GM23248 (cell line): ENCODE measurements around the gene SLC22A25. TPM values are rescaled to one million over a fixed set of nuclear protein-coding genes. Genes with fewer than 3 reads are reported as not detected.

Experiments
- DNase-seq: peaks from one replicate; pipeline ENCODE4 v3.0.0-alpha.2; 2015
- H2AFZ ChIP-seq: fragments of 200-600 bp; sonication (generic); 2 replicates; pipeline ENCODE4 v1.6.1; 2016; ENCODE audit warnings: antibody characterized with exemption
- H3F3A ChIP-seq: fragments of 200-600 bp; sonication (generic); 2 replicates; pipeline ENCODE4 v1.6.1; 2016; ENCODE audit warnings: mild to moderate bottlenecking, antibody characterized with exemption, mixed run types; ENCODE audit not compliant: insufficient read depth
- H3K27ac ChIP-seq: fragments of 200-600 bp; sonication (generic); 2 replicates; pipeline ENCODE4 v1.5.1; 2016; ENCODE audit warnings: mild to moderate bottlenecking
- H3K27me3 ChIP-seq: fragments of 200-600 bp; sonication (generic); replicated peaks from 2 replicates; pipeline ENCODE4 v1.6.1; 2016; ENCODE audit warnings: mild to moderate bottlenecking; ENCODE audit not compliant: insufficient read depth
- H3K36me3 ChIP-seq: fragments of 200-600 bp; sonication (generic); 2 replicates; pipeline ENCODE4 v1.6.1; 2016; ENCODE audit warnings: low read depth, mild to moderate bottlenecking
- H3K4me1 ChIP-seq: fragments of 200-600 bp; sonication (generic); 2 replicates; pipeline ENCODE4 v1.6.1; 2016; ENCODE audit warnings: mild to moderate bottlenecking; ENCODE audit not compliant: insufficient read depth
- H3K4me2 ChIP-seq: fragments of 200-600 bp; sonication (generic); one replicate; pipeline ENCODE4 v1.6.1; 2016; ENCODE audit warnings: mild to moderate bottlenecking; ENCODE audit not compliant: unreplicated experiment
- H3K4me3 ChIP-seq: fragments of 200-600 bp; sonication (generic); 2 replicates; pipeline ENCODE4 v1.5.1; 2016; ENCODE audit warnings: mild to moderate bottlenecking
- H3K79me2 ChIP-seq: fragments of 200-600 bp; sonication (generic); 2 replicates; pipeline ENCODE4 v1.6.1; 2016; ENCODE audit warnings: mild to moderate bottlenecking; ENCODE audit not compliant: insufficient read depth
- H3K9ac ChIP-seq: fragments of 200-600 bp; sonication (generic); 2 replicates; pipeline ENCODE4 v1.6.1; 2016; ENCODE audit warnings: mild to moderate bottlenecking
- H3K9me2 ChIP-seq: fragments of 200-600 bp; sonication (generic); 2 replicates; pipeline ENCODE4 v1.6.1; 2016; ENCODE audit warnings: mixed run types, mild to moderate bottlenecking, moderate library complexity; ENCODE audit not compliant: insufficient read depth
- H3K9me3 ChIP-seq: fragments of 200-600 bp; sonication (generic); one replicate; pipeline ENCODE4 v1.6.1; 2017; ENCODE audit warnings: low read depth
- H4K20me1 ChIP-seq: fragments of 200-600 bp; sonication (generic); 2 replicates; pipeline ENCODE4 v1.6.0; 2016; ENCODE audit not compliant: insufficient read depth
- EZH2 ChIP-seq: fragments of 200-600 bp; sonication (generic); IDR thresholded peaks from 2 replicates; pipeline ENCODE4 v1.6.1; 2018; ENCODE audit warnings: antibody characterized with exemption, mild to moderate bottlenecking; ENCODE audit not compliant: insufficient read depth, poor library complexity, severe bottlenecking
- EZH2phosphoT487 ChIP-seq: fragments of 200-600 bp; sonication (generic); IDR thresholded peaks from 2 replicates; pipeline ENCODE4 v1.6.1; 2018; ENCODE audit warnings: antibody characterized with exemption, moderate library complexity, mild to moderate bottlenecking, low read depth; ENCODE audit not compliant: insufficient read depth
- WGBS, 2 experiments: methylation state at CpG; one replicate each; pipeline ENCODE4 v1.1.6; 2015 to 2017; ENCODE audit warnings: low lambda C conversion rate in 2 of 2, low coverage in 1 of 2; ENCODE audit errors: missing lambda C conversion rate in 2 of 2; 5-methylcytosine and 5-hydroxymethylcytosine counted together
- in situ Hi-C: fragments of 300-500 bp; cut with MboI; formaldehyde crosslinking; loops from 2 replicates; pipeline ENCODE4 v1.15.0; 2020
- polyA plus RNA-seq: library from polyadenylated mRNA; unstranded; fragments of >200 nt; fragmentation: Nextera tagmentation; extraction: Ambion mirVana; gene quantifications from 2 replicates; pipeline ENCODE4 v1.2.1, GENCODE V29; 2016
- total RNA-seq: library from RNA; depleted of rRNA; stranded (reverse); fragments of >200 nt; shearing (Covaris generic); gene quantifications from 2 replicates; pipeline ENCODE4 v1.2.3, GENCODE V29; 2014

SLC22A25 gene
- total and polyA plus RNA-seq, 2 experiments from 2014 or later: not detected

DNA sequence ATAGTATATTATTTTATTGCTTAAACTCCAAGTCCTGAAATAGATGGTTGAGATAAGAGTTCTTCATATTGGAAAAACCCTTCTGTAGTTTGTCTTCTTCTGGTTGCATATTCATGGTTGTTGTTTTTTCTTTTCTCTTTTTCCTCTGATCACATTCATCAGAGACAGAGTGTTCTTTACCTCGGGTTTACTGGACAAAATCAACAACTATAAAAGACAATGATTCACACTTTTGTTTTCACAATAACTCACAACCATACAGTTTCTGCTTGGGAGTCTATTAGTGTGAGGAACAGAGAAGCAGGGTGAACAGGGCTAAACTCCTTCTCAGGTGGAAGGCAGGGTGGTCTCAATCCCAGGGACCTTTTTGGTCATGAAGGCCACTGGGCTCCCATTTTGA lies 2.6 kb upstream of the SLC22A25 start:
- 14 to 20% methylated on average over 1 of the region's 1 CpG for WGBS, 2 experiments
- Histone ChIP-seq H3K4me2 (no peak overlapping the region), H3K36me3 (no peaks in the 10 kb centered on the region), H3K9me3 (no peaks in the 10 kb centered on the region), H3K79me2 (no peaks in the 10 kb centered on the region), H3K9me2 (no peaks in the 10 kb centered on the region), H3K9ac (no peak overlapping the region), H3K27me3 (no peaks in the 10 kb centered on the region), H3K4me1 (no peaks in the 10 kb centered on the region), H4K20me1 (no peaks in the 10 kb centered on the region), H3K27ac (no peak overlapping the region), H3F3A (no peaks in the 10 kb centered on the region), H2AFZ (no peak overlapping the region), H3K4me3 (no peak overlapping the region)
- no peak for DNase-seq
- no peak for TF ChIP-seq EZH2
- no peak for TF ChIP-seq EZH2phosphoT487
- in situ Hi-C loops: no loop called here

GRCh38 chr11:63244862-63245261 lies 1.5 kb upstream of the SLC22A25 start:
- H3K4me2 ChIP-seq: no peak overlapping the region
- no peaks in the 10 kb centered on the region for H3K4me1 ChIP-seq
- H3K9ac ChIP-seq: no peak overlapping the region
- DNase-seq: no peak
- no peaks in the 10 kb centered on the region for H3K36me3 ChIP-seq
- no peaks in the 10 kb centered on the region for H3F3A ChIP-seq
- no peaks in the 10 kb centered on the region for H3K27me3 ChIP-seq
- WGBS, 2 experiments: 18 to 21% methylated on average over 2 of the region's 2 CpGs
- no peak overlapping the region for H2AFZ ChIP-seq
- no peaks in the 10 kb centered on the region for H3K9me2 ChIP-seq
- in situ Hi-C loops: no loop called here
- H3K79me2 ChIP-seq: no peaks in the 10 kb centered on the region
- TF ChIP-seq EZH2: no peak
- no peaks in the 10 kb centered on the region for H4K20me1 ChIP-seq
- no peaks in the 10 kb centered on the region for H3K9me3 ChIP-seq
- no peak overlapping the region for H3K27ac ChIP-seq
- H3K4me3 ChIP-seq: no peak overlapping the region

GRCh38 chr11:63242089-63242781 lies 1.2 kb downstream of the SLC22A25 start:
- Histone ChIP-seq H3K4me1 (no peaks in the 10 kb centered on the region), H2AFZ (no peak overlapping the region), H3K9ac (no peak overlapping the region), H3K4me3 (no peak overlapping the region), H4K20me1 (no peaks in the 10 kb centered on the region), H3K4me2 (no peak overlapping the region), H3K79me2 (no peaks in the 10 kb centered on the region), H3K27ac (no peak overlapping the region), H3K9me3 (no peaks in the 10 kb centered on the region), H3K9me2 (no peaks in the 10 kb centered on the region), H3K36me3 (no peaks in the 10 kb centered on the region), H3K27me3 (no peaks in the 10 kb centered on the region), H3F3A (no peaks in the 10 kb centered on the region)
- WGBS, 2 experiments: 7 to 11% methylated on average over 5 of the region's 5 CpGs
- in situ Hi-C loops: no loop called here
- no peak for TF ChIP-seq EZH2
- no peak for TF ChIP-seq EZH2phosphoT487
- no peak for DNase-seq

GRCh38 chr11:63240791-63241379 lies 2.5 kb downstream of the SLC22A25 start:
- no peak overlapping the region for H3K4me3 ChIP-seq
- no peak for DNase-seq
- no peaks in the 10 kb centered on the region for H4K20me1 ChIP-seq
- no peaks in the 10 kb centered on the region for H3K27me3 ChIP-seq
- no peaks in the 10 kb centered on the region for H3K9me3 ChIP-seq
- in situ Hi-C loops: no loop called here
- H3K4me2 ChIP-seq: no peak overlapping the region
- H3K4me1 ChIP-seq: no peaks in the 10 kb centered on the region
- no peak overlapping the region for H3K27ac ChIP-seq
- H3K9ac ChIP-seq: no peak overlapping the region
- no peak for TF ChIP-seq EZH2phosphoT487
- TF ChIP-seq EZH2: no peak
- no peaks in the 10 kb centered on the region for H3K36me3 ChIP-seq
- H3K9me2 ChIP-seq: no peaks in the 10 kb centered on the region
- no peak overlapping the region for H2AFZ ChIP-seq
- no peaks in the 10 kb centered on the region for H3F3A ChIP-seq
- no peaks in the 10 kb centered on the region for H3K79me2 ChIP-seq

- WGBS, 2 experiments: 22 to 30% methylated on average over 1 of the region's 1 CpG
- no peaks in the 10 kb centered on the region for H3K9me3 ChIP-seq
- no peaks in the 10 kb centered on the region for H3F3A ChIP-seq
- H3K9me2 ChIP-seq: no peaks in the 10 kb centered on the region
- TF ChIP-seq EZH2phosphoT487: no peak
- TF ChIP-seq EZH2: no peak
- H3K4me1 ChIP-seq: no peaks in the 10 kb centered on the region
- in situ Hi-C loops: no loop called here
- peak; percentile 12 for DNase-seq
- no peaks in the 10 kb centered on the region for H3K79me2 ChIP-seq
- H3K36me3 ChIP-seq: no peaks in the 10 kb centered on the region
- H4K20me1 ChIP-seq: no peaks in the 10 kb centered on the region
- H2AFZ ChIP-seq: no peak overlapping the region
- no peaks in the 10 kb centered on the region for H3K27me3 ChIP-seq
- no peak overlapping the region for H3K27ac ChIP-seq
- H3K4me2 ChIP-seq: no peak overlapping the region
- no peak overlapping the region for H3K4me3 ChIP-seq
- H3K9ac ChIP-seq: no peak overlapping the region
Observed at GRCh38 chr11:63240098-63240497, 3.3 kb downstream of the SLC22A25 start.
